Lung microvascular endothelial cell (primary cell): ENCODE results near the gene SPN. TPM values are rescaled to one million over a fixed set of nuclear protein-coding genes. Genes with fewer than 3 reads are reported as not detected.
"Not testable (repeated sequence)": the region's sequence is repeated elsewhere in the genome, so short reads cannot be mapped to it uniquely, and the experiment has no call there.

Source experiments
- DNase-seq, 2 donors: peaks; one replicate each; pipeline versions ENCODE4 v3.0.0 to v3.0.0-alpha.2; 2010; ENCODE audit warnings: low read depth in 2 of 2
- total RNA-seq: library from RNA; depleted of rRNA; stranded (reverse); fragments of >200 nt; gene quantifications from 2 replicates; pipeline ENCODE4 v1.2.1, GENCODE V29; 2014

SPN gene
- total RNA-seq, 1 donor from 2014 or later, result not detected

DNA sequence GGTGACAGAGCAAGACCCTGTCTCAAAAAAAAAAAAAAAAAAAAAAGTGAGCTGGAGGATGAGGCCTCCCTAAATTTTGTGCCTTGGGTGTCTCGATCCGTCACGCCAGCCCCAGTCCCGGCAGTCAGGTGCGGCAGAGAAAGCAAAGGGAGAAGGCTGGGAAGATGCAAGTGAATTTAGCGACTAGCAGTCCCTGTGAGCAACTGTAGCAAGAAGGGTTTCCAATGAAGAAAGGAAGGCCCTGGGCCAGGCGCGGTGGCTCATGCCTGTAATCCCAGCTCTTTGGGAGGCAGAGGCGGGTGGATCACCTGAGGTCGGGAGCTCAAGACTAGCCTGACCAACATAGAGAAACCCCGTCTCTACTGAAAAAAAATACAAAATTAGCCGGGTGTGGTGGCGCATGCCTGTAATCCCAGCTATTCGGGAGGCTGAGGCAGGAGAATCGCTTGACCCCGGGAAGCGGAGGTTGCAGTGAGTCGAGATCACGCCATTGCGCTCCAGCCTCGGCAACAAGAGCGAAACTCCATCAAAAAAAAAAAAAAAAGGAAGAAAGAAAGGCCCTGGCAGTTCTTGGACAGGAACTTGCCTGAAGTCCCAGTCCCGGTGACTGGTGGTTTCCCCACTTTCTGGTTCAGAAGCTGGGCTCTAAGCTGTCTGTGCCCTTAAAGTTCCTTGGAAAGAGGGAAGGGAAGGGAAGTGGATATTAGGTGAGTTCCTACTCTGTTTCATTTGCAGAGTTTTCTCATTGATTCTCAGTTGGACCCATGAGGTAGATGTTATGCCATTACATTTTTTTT, 14.1 kb downstream of the SPN start:
- DNase-seq, result no peak

- DNase-seq, result no peak
Observed at GRCh38 chr16:29678691-29679267, 15.7 kb downstream of the SPN start, which contains the start of gene QPRT. QPRT (plus strand) TSS chr16:29679180; CDS start chr16:29679198, 18 bp downstream.

- no peak for DNase-seq
Observed at GRCh38 chr16:29680180-29680598, 17.1 kb downstream of the SPN start.

DNA sequence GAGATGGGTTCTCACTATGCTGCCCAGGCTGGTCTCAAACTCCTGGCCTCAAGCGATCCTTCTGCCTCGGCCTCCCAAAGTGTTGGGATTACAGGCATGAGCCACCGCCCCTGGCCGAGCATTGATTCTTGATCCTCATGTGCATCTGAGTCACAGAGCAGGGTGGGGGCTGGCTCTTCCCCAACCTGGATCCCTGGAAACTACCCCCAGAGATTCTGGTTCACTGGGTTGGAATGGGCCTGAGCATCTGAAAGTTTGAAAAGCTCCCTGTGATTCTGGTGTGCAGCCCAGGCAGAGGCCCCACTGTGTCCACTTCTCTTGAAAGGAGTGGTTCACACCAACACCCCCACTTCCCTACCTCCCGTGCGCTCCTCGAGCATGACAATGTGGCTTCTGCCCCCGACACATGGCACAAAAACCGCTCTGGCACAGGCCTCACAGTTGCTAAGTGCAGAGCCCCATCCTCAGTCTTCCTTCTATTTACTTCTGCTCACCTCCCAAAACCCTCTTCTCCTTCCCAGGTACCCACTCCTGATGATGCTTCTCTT, 20.6 kb downstream of the SPN start:
- no peak for DNase-seq

- DNase-seq, result no peak
Observed at GRCh38 chr16:29684679-29685078, 21.6 kb downstream of the SPN start.

- DNase-seq, result no peak
Observed at GRCh38 chr16:29686740-29687332, 23.8 kb downstream of the SPN start.

GRCh38 chr16:29687755-29688154, 24.7 kb downstream of the SPN start:
- no peak for DNase-seq

- no peak for DNase-seq
Observed at GRCh38 chr16:29688172-29688571, 25.1 kb downstream of the SPN start.

- not testable (repeated sequence) for DNase-seq
Observed at GRCh38 chr16:29689490-29690351, 26.7 kb downstream of the SPN start.

DNA sequence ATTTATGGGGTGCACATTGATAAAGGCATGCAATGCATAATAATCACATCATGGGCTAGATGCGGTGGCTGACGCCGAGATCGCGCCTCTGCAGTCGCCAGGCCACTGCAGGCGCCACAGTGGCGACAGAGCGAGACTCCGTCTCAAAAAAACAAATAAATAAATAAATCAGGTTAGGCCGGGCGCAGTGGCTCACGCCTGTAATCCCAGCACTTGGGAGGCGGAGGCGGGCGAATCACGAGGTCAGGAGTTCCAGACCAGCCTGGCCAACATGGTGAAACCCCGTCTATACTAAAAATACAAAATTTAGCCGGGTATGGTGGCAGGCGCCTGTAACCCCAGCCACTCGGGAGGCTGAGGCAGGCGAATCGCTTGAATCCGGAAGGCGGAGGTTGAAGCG, 29.6 kb downstream of the SPN start:
- DNase-seq, result not testable (repeated sequence)

GRCh38 chr16:29694384-29695195, 31.5 kb downstream of the SPN start:
- DNase-seq, result no peak

DNA sequence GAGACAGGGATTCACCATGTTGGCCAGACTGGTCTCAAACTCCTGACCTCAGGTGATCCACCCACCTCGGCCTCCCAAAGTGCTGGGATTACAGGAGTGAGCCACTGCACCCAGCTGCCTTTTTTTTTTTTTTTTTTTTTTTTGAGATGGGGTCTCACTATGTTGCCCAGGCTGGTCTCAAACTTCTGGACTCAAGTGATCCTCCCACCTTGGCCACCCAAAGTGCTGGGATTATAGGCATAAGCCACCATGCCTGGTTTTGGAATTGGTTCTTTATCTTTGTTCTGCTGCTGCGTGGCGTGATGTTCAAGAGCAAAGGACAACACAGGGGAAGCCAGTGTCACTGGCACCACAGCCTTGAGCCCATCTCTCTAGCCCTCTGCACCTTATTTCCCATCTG, 32.6 kb downstream of the SPN start:
- not testable (repeated sequence) for DNase-seq

DNA sequence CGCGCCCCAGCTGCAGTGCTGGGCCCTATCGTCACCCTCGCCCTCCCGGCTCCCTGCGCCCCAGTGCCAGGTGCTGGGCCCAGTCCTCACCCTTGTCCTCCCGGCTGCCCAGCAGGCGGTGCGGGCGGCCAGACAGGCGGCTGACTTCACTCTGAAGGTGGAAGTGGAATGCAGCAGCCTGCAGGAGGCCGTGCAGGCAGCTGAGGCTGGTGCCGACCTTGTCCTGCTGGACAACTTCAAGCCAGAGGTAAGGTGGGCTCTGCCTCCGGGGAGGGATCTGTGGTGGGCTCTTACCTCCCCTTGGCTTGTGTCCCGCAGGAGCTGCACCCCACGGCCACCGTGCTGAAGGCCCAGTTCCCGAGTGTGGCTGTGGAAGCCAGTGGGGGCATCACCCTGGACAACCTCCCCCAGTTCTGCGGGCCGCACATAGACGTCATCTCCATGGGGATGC, 33.9 kb downstream of the SPN start:
- DNase-seq, result no peak

DNA sequence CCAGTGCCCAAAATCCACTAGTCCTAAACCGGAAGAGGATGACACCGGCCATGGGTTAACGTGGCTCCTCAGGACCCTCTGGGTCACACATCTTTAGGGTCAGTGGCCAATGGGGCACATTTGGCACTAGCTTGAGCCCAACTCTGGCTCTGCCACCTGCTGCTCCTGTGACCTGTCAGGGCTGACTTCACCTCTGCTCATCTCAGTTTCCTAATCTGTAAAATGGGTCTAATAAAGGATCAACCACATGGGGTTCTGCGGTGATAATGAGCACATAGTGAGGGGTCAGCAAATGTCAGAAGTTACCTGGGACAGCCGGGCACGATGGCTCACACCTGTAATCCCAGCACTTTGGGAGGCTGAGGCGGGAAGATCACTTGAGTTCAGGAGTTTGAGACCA, 34.3 kb downstream of the SPN start:
- no peak for DNase-seq

GRCh38 chr16:29698042-29698441, 35.0 kb downstream of the SPN start:
- no peak for DNase-seq

GRCh38 chr16:29698484-29699323, 35.7 kb downstream of the SPN start:
- DNase-seq, result no peak

DNA sequence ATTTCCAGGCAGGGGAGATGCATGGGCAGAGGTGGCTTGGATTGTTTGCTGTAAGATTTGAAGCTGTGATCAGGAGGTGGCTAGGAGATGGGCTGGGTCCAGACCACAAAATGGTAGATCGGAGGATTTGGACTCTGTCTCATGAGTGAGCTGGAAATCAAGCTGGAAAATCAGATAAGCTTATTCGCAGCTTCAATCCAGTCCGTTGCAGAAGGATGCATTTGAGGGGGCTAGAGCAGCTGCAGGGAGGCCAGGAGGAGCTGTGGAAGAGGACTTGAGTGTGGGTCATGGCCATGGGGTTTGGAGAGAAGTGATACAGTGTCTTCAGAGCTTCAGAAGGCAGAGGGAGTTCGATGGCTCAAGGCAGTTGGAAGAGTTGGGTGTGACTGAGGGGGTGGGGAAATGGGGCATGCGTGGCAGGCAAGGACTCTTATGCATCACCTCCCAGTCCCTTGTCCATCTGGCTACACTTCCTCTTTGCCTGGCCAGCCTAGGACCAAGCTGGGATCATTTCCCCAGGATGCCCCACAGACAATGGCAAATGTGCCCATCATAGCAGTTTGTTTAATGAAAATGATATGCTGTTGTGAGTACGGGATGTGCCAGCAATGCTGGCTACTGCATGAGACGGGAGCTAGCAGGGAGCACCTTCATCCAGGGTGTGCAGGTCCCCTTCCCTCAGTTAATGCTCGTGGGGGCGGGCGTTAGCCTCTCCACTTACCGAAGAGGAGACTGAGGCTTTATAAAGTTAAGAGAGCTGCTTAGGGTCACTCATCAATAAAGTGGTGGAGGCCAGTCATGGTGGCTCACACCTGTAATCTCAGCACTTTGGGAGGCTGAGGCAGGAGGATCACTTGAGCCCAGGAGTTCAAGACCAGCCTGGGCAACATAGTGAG, 36.5 kb downstream of the SPN start:
- no peak for DNase-seq

- peak; percentile 73 to 89 for DNase-seq
Observed at GRCh38 chr16:29700253-29700987, 37.4 kb downstream of the SPN start.
